DMS 273 treated with DMSO at 0.1 percent for 48 hours (cell line): ENCODE data around the gene DDIT4.

ENCODE experiments used
- DNase-seq: peaks from one replicate; lab custom pipeline; 2025; lab: John Stamatoyannopoulos, UW

DDIT4 gene

DNA sequence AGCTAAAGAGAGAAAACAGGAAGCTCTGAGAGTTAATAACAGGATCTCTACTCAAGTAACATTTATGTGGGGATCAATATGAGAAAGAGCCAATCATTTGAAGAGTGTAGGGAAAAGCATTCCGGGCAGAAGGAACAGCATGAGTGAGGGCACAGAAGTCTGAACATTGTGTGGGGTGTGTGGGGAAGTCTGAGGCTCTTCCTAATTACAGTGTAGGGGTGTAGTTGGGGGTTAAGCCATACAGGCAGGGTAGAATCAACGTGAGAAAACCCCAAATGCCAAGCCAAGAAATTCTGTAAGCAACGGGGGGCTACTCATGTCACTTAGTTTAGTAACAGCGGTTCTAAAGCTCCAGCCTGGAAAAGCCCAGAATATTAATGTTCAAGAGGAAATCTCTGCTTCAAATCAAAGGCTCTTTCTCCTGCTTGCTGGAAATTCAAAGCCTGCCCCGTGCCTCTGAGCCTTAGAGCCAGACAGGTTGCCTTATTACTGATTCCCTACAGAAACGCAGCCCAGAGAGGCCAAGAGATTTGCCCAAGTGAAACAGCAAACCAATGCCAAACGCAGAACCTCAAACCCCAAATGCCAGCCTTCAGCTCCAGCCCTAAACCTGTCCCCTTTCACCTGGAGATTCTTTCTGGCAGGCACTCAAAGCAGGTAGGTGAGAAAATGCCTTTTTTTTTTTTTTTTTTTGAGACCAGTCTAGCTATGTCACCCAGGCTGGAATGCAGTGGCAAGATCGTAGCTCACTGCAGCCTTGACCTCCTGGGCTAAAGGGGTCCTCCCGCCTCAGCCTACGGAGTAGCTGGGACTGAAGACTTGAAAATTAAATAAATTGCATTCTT lies 44.9 kb downstream of the DDIT4 start:
- no peak for DNase-seq

DNA sequence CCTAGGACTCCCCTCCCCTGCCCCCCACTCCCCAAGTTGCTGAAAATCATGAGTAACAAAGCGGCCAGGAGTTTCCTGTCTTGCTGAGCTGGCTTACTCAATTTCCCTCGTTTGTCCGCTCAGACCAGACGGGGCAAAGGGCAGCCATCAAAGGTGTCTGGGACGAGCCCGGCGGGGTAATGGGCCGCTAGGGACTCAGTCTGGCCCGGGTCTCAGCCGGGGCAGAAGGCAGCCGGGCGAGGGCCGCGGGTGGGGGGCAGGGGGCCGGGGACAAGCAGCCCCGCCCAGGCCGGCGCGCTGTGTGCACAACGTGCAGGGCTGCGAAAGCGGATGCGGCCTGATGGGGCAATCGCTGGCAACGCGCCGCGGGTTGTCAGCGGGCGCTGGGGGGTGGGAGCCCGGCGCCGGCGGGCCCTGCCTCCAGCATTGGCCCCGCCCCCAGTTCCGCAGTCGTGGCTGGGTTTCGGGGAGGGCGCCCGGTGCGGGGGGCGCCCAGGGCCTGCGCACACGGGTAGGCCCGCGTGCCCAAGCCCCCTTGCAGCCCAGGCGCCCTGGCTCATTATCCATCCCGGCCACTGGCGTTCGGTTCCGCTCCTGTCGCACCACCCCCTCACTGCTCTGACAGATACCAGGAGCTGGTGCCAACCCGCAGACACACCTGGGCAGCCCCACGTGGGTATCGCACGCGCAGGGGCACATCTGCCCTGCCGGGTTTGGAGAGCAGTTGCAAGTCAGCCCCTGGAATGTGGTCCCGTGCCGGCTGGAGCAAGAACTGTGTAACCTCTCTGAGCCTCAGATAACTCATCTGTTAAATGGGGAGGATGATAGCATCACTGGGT lies 45.9 kb downstream of the DDIT4 start:
- DNase-seq = no peak

GRCh38 chr10:72320676-72321247 lies 47.0 kb downstream of the DDIT4 start:
- DNase-seq = peak; percentile 97

DNA sequence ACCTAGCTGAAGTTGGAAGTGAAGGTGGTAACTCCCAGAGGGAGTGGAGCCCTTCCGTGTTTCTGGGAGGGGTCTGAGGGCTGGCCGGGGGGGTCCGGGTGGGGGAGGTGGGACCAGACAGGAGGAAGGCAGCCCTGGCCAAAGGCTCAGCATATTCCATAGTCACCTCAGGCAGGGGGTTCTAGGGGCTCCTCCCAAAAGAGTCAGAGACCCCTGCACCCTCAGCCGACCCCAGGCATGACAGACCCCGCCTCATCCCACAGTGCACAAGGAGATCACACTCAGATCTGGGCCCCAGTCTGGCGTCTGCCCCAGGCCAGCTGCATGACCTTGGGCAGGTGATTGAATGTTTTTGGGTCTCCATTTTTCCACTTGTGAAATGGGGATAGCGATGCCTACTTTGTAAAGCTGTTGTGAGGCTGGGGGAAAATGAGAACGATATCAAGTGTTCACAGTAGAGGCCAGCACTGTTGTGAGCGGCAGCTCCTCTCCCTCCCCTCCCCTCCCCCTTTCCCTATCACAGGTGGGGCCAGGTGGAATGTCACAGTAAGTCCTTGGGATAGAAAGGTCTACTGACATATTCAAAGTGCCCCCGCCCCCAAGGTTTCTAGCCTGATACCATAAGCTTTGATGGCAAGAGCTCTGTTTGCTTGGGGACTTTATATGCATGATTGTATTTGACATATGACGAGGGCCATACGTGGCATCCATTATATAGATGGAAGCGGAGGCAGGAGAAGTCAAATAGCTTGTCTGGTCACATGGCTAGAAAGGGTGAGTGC lies 47.7 kb downstream of the DDIT4 start:
- DNase-seq = no peak

DNA sequence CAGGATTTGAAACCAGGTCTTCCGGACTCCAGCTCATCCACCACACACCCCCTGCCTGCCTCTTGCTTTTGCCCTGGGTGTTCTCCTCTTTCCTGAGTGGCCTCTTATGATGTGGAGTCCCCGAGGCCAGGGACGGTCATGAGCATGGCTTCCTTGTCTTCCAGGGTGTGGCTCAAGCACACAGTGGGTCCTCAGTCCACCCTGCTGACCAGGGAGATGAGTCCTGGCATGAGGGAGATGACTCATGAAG lies 48.2 kb downstream of the DDIT4 start:
- DNase-seq = no peak

- no peak for DNase-seq
These were observed 48.7 kb downstream of the DDIT4 start for GRCh38 chr10:72322280-72323058.

DNA sequence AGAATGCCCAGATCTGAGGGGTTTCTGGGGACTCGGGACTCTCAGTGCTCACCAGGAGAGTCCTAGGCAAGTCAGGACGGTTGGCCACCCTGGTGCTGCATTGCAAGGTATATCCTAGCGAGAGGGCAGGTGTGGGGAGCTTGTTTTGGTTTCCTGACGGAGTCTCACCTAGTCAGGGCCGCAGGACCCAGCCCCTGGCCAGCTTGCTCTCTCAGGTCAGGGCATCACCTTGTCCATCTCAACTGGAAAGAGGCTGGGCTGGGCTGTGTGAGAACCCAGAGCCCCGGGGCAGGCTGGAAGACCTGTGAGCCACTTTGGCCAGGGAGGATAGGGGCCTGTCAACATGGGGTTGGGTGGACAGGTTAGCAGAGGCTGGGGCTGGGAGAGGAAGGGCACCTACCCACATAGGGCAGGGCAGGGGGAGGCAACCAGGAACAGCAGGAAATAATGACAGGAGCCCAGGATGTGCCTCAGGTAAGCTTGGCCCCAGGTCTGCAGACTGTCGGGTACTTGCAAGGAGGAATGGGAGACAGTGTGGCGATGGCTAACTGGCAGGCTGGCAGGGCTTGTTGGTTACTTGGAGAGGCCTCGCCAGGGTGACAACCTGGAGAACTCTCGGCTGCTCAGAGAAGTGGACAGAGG lies 49.5 kb downstream of the DDIT4 start:
- no peak for DNase-seq

DNA sequence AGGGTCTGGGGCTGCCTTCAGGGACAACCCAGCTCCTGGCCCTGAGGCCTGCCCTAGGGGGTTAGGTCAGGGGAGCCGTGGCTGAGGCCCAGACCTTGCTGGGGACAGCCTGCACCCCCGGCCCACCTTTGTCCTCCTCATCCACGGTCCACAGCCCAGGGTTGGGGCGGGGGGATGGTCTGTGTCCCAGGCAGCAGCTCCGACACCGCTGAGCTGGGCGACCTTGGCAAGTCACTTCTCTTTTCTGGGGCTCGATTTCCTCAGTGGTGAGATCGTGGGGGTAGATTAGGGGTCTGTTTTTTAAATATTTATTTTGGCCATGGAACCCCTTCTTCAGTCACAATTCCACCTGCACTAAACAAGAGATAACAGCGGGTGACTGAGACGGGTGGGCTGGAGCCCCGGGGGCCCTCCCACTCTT lies 50.1 kb downstream of the DDIT4 start:
- no peak for DNase-seq
